HepG2 (cell line): ENCODE results near the gene NAV2. TPM values are rescaled to one million over a fixed set of nuclear protein-coding genes. Genes with fewer than 3 reads are reported as not detected.

Experiments used
- ATAC-seq: fragments of 200-7000 bp; cut with Tn5 transposase; 3 replicates; pipeline ENCODE4 v1.9.1; 2020; ENCODE audit warnings: mild to moderate bottlenecking, moderate library complexity
- BruUV-seq: library from RNA; stranded (reverse); fragments of 400-500 nt; replicated peaks from 2 replicates; lab custom pipeline; 2021; lab: Mats Ljungman, UMichigan
- CTCF ChIA-PET: fragments of 300-600 bp; formaldehyde crosslinking; extraction: SDS; loops from one replicate; lab custom pipeline; 2021; ENCODE audit warnings: low total read pairs, inconsistent platforms, low intra/inter-chr PET ratio; lab: Yijun Ruan, JAX
- POLR2A ChIA-PET: fragments of 350-600 bp; sonication (Branson Sonifier 250); formaldehyde crosslinking; loops from one replicate; lab custom pipeline; 2020; ENCODE audit warnings: antibody characterized with exemption, inconsistent platforms; lab: Yijun Ruan, JAX
- DNase-seq: peaks from one replicate; pipeline ENCODE4 v3.0.0-alpha.2; 2015; ENCODE audit warnings: low spot score
- FAIRE-seq: peaks from 3 replicates; lab custom pipeline; 2011; peaks lifted over from hg19 to GRCh38; lab: Jason Lieb, UNC
- H2AFZ ChIP-seq: one replicate; pipeline ENCODE4 v1.6.1; 2011; ENCODE audit warnings: low read length, inconsistent platforms
- H3K27ac ChIP-seq: fragments of 300-600 bp; 3 replicates; pipeline ENCODE4 v1.8.0; 2011; ENCODE audit warnings: mixed run types, mild to moderate bottlenecking, mixed read lengths, low read length, inconsistent platforms; ENCODE audit not compliant: insufficient read depth; ENCODE audit errors: extremely low read length
- H3K27me3 ChIP-seq, 2 experiments: fragments of 200-600 bp in 1 of 2; 2 replicates in 1 of 2; 3 replicates in 1 of 2; pipeline versions ENCODE4 v1.6.0 to v1.8.0; 2011; ENCODE audit warnings: low read length in 2 of 2, mild to moderate bottlenecking in 2 of 2, moderate library complexity in 2 of 2, inconsistent platforms in 1 of 2; ENCODE audit not compliant: insufficient read depth in 2 of 2, control insufficient read depth in 1 of 2
- H3K36me3 ChIP-seq, 2 experiments: fragments of 200-600 bp in 1 of 2; replicated peaks in 1 of 2; 2 replicates in 1 of 2; 3 replicates in 1 of 2; pipeline versions ENCODE4 v1.5.1 to v1.8.0; 2011; ENCODE audit warnings: low read length in 2 of 2, inconsistent platforms in 1 of 2; ENCODE audit not compliant: insufficient read depth in 2 of 2, control insufficient read depth in 1 of 2
- H3K4me1 ChIP-seq: 2 replicates; pipeline ENCODE4 v1.5.1; 2012; ENCODE audit warnings: low read length, inconsistent platforms; ENCODE audit not compliant: insufficient read depth
- H3K4me2 ChIP-seq: 2 replicates; pipeline ENCODE4 v1.6.0; 2011; ENCODE audit warnings: low read depth, low read length, inconsistent platforms
- H3K4me3 ChIP-seq, 3 experiments: fragments of 200-600 bp in 1 of 3; sonication (generic), shearing (Covaris generic) in 1 of 3; replicated peaks in 1 of 3; 2 replicates each; pipeline ENCODE4 v1.5.1; 2011 to 2016; ENCODE audit warnings: low read length in 3 of 3, inconsistent platforms in 2 of 3, low read depth in 2 of 3, mild to moderate bottlenecking in 2 of 3, control low read depth in 1 of 3, mixed read lengths in 1 of 3; ENCODE audit not compliant: insufficient read depth in 1 of 3
- H3K79me2 ChIP-seq: one replicate; pipeline ENCODE4 v1.6.1; 2011; ENCODE audit warnings: low read length, inconsistent platforms; ENCODE audit not compliant: insufficient read depth
- H3K9ac ChIP-seq: 2 replicates; pipeline ENCODE4 v1.6.0; 2011; ENCODE audit warnings: mild to moderate bottlenecking, low read depth, low read length, inconsistent platforms; ENCODE audit not compliant: insufficient read depth
- H3K9me3 ChIP-seq: 2 replicates; pipeline ENCODE4 v1.5.1; 2012; ENCODE audit warnings: mild to moderate bottlenecking, low read length
- H4K20me1 ChIP-seq: 2 replicates; pipeline ENCODE4 v1.6.0; 2011; ENCODE audit warnings: inconsistent platforms, mild to moderate bottlenecking, low read length, moderate library complexity; ENCODE audit not compliant: insufficient read depth
- HOXA7 ChIP-seq: sonication (generic); formaldehyde crosslinking; IDR thresholded peaks from 2 replicates; pipeline ENCODE4 v1.8.1; 2022; ENCODE audit warnings: mild to moderate bottlenecking, missing genetic modification reagents, moderate library complexity
- NR3C1 ChIP-seq: sonication (generic); formaldehyde crosslinking; IDR thresholded peaks from 2 replicates; pipeline ENCODE4 v1.4.0; 2020; ENCODE audit warnings: missing genetic modification reagents
- PAX8 ChIP-seq: sonication (generic); formaldehyde crosslinking; IDR thresholded peaks from 2 replicates; pipeline ENCODE4 v1.8.0; 2022; ENCODE audit warnings: mild to moderate bottlenecking, missing genetic modification reagents, borderline replicate concordance
- RCOR2 ChIP-seq: IDR thresholded peaks from 2 replicates; pipeline ENCODE4 v1.6.1; 2016; ENCODE audit warnings: missing biosample characterization, missing genetic modification reagents
- TARDBP ChIP-seq: sonication (generic); formaldehyde crosslinking; IDR thresholded peaks from 2 replicates; pipeline ENCODE4 v1.8.0; 2022; ENCODE audit warnings: mild to moderate bottlenecking, missing genetic modification reagents
- TCF7 ChIP-seq: sonication (generic); IDR thresholded peaks from 2 replicates; pipeline ENCODE4 v1.6.1; 2016; ENCODE audit warnings: antibody characterized with exemption, low read depth
- TOPORS ChIP-seq: sonication (generic); formaldehyde crosslinking; IDR thresholded peaks from 2 replicates; pipeline ENCODE4 v1.8.0; 2023; ENCODE audit warnings: mild to moderate bottlenecking, missing genetic modification reagents
- ZBED4 ChIP-seq: sonication (generic); formaldehyde crosslinking; IDR thresholded peaks from 2 replicates; pipeline ENCODE4 v1.4.0; 2020; ENCODE audit warnings: missing genetic modification reagents, borderline replicate concordance
- ZFP37 ChIP-seq: sonication (generic); formaldehyde crosslinking; IDR thresholded peaks from 2 replicates; pipeline ENCODE4 v1.4.0; 2020; ENCODE audit warnings: missing genetic modification reagents, borderline replicate concordance
- ZNF556 ChIP-seq: sonication (generic); formaldehyde crosslinking; IDR thresholded peaks from 2 replicates; pipeline ENCODE4 v1.4.0; 2020; ENCODE audit warnings: mild to moderate bottlenecking, missing genetic modification reagents, borderline replicate concordance
- ZNF569 ChIP-seq: sonication (generic); formaldehyde crosslinking; IDR thresholded peaks from 2 replicates; pipeline ENCODE4 v1.5.0; 2020; ENCODE audit warnings: mild to moderate bottlenecking, missing genetic modification reagents, moderate library complexity, borderline replicate concordance
- ZNF670 ChIP-seq: sonication (generic); formaldehyde crosslinking; IDR thresholded peaks from 2 replicates; pipeline ENCODE4 v1.8.0; 2022; ENCODE audit warnings: mild to moderate bottlenecking, missing genetic modification reagents, borderline replicate concordance
- ZUFSP ChIP-seq: sonication (generic); formaldehyde crosslinking; IDR thresholded peaks from 2 replicates; pipeline ENCODE4 v1.9.0; 2021; ENCODE audit warnings: missing genetic modification reagents, mild to moderate bottlenecking, borderline replicate concordance
- WGBS: methylation state at CpG from one replicate; pipeline ENCODE4 v1.1.6; 2017; ENCODE audit warnings: low lambda C conversion rate; 5-methylcytosine and 5-hydroxymethylcytosine counted together
- in situ Hi-C: cut with HindIII; loops from 2 replicates; pipeline ENCODE4 v1.10.0; 2017; ENCODE audit warnings: low pct_unique_long_range_greater_than_20kb; ENCODE audit not compliant: extremely low pct_ligation_motif_present
- intact Hi-C: fragments of 100-400 bp; cut with micrococcal nuclease; formaldehyde crosslinking; loops from one replicate; pipeline ENCODE4 v1.10.0; 2022; ENCODE audit not compliant: unreplicated experiment
- polyA plus RNA-seq, 8 experiments: library from polyadenylated mRNA; depleted of rRNA in 3 of 8; stranded (reverse) in 7 of 8; unstranded in 1 of 8; fragments of >200 nt; fragmentation: Illumina TruSeq in 4 of 8; extraction: Trizol in 4 of 8; gene quantifications; 2 replicates each; pipeline versions ENCODE4 v1.2.1 to v1.2.3, GENCODE V29; 2011 to 2016; ENCODE audit warnings: low read depth in 4 of 8, missing spikeins in 1 of 8, mixed read lengths in 1 of 8; ENCODE audit not compliant: insufficient read depth in 1 of 8
- total RNA-seq, 5 experiments: library from RNA; depleted of rRNA; stranded (reverse); fragments of >200 nt; fragmentation: Illumina TruSeq; extraction: Trizol; gene quantifications; 2 replicates each; pipeline ENCODE4 v1.2.3, GENCODE V29; 2016; ENCODE audit warnings: low read depth in 1 of 5

Gene NAV2
- total and polyA plus RNA-seq, 2 of the 13 experiments (the other 11 are each of a cell fraction or from before 2014, with no cell fraction given) = 9.3 to 34.6 TPM

- H3K79me2 ChIP-seq = no peaks in the 10 kb centered on the region
- no CpG with 5 or more reads among the region's 1 CpG for WGBS
- intact Hi-C loops (no loop called here), in situ Hi-C loops (no loop called here)
- no peaks in the 10 kb centered on the region for H3K36me3 ChIP-seq
- ChIA-PET CTCF (no interaction called here), POLR2A (no interaction called here)
- H3K9me3 ChIP-seq = no peaks in the 10 kb centered on the region
- H3K27ac ChIP-seq = no peak overlapping the region
- H4K20me1 ChIP-seq = no peaks in the 10 kb centered on the region
- no peak for DNase-seq
- H3K4me2 ChIP-seq = no peak overlapping the region
- no peak overlapping the region for H3K4me3 ChIP-seq
- BruUV-seq = no TSS peak
- H3K4me1 ChIP-seq = no peaks in the 10 kb centered on the region
- ATAC-seq = no peak
- FAIRE-seq = no peak
- H3K27me3 ChIP-seq = peaks cover 3 to 22% of the 10 kb centered on the region in 2 experiments; a peak in 3 of 5 replicates
- no peak for TF ChIP-seq TCF7
- no peak for TF ChIP-seq ZNF556 (CRISPR knock-in tag)
- TF ChIP-seq ZFP37 (CRISPR knock-in tag) = no peak
- no peak for TF ChIP-seq ZNF670 (CRISPR knock-in tag)
- no peak for TF ChIP-seq TARDBP (CRISPR knock-in tag)
- no peak overlapping the region for H3K9ac ChIP-seq
- no peak overlapping the region for H2AFZ ChIP-seq
Measured at GRCh38 chr11:19669511-19669910, 43.1 kb upstream of the NAV2 start.

- no TSS peak for BruUV-seq
- Histone ChIP-seq H3K4me2 (no peak overlapping the region), H2AFZ (no peak overlapping the region), H4K20me1 (no peaks in the 10 kb centered on the region), H3K27ac (no peak overlapping the region), H3K4me3 (no peak overlapping the region), H3K36me3 (no peaks in the 10 kb centered on the region), H3K27me3 (peaks cover under 1 to 28% of the 10 kb centered on the region in 2 experiments; a peak in 3 of 5 replicates), H3K79me2 (no peaks in the 10 kb centered on the region), H3K4me1 (no peaks in the 10 kb centered on the region), H3K9me3 (no peaks in the 10 kb centered on the region), H3K9ac (no peak overlapping the region)
- 17% methylated on average over 11 of the region's 13 CpGs for WGBS
- intact Hi-C loops = no loop called here
- ChIA-PET CTCF (no interaction called here), POLR2A (no interaction called here)
- in situ Hi-C loops = no loop called here
- FAIRE-seq = no peak
- ATAC-seq = no peak
- no peak for DNase-seq
- TF ChIP-seq HOXA7 (CRISPR knock-in tag) (no peak), PAX8 (CRISPR knock-in tag) (no peak), TOPORS (CRISPR knock-in tag) (no peak), ZBED4 (no peak), NR3C1 (CRISPR knock-in tag) (no peak), ZUFSP (CRISPR knock-in tag) (no peak), RCOR2 (CRISPR knock-in tag) (no peak), ZNF569 (no peak)
Measured at GRCh38 chr11:19670030-19670791, 42.4 kb upstream of the NAV2 start.
